Measurements from ENCODE around the gene MYO15B.

Gene MYO15B

DNA sequence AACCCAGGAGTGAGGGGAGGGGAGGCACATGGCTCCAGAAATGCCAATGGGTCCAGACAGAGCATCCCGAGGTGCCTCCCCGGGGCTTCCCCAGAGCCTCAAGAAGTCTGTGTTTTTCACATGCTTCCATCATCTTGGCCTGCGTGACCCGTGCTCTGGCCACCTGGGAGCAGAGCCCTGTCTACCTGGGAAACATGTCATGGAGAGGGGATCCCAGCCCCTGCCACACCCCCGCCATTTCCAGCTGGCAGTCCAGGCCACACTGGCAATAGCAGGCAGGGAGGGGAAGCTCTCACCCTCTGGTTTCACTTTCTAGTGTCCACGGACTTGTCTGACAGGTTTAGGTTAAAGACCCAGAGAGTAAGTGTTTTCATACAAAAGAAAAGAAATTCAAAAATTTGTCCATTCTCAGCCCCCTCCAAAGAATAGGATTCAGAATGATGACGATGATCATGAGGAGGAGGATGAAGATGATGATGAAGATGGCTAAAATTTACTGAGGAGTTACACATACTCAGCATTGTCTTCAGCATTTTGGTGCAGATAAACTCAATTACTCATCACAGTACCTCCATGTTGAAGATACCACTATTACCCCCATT lies 54.7 kb downstream of the MYO15B start:
- TF ChIP-seq, protein P1, sequence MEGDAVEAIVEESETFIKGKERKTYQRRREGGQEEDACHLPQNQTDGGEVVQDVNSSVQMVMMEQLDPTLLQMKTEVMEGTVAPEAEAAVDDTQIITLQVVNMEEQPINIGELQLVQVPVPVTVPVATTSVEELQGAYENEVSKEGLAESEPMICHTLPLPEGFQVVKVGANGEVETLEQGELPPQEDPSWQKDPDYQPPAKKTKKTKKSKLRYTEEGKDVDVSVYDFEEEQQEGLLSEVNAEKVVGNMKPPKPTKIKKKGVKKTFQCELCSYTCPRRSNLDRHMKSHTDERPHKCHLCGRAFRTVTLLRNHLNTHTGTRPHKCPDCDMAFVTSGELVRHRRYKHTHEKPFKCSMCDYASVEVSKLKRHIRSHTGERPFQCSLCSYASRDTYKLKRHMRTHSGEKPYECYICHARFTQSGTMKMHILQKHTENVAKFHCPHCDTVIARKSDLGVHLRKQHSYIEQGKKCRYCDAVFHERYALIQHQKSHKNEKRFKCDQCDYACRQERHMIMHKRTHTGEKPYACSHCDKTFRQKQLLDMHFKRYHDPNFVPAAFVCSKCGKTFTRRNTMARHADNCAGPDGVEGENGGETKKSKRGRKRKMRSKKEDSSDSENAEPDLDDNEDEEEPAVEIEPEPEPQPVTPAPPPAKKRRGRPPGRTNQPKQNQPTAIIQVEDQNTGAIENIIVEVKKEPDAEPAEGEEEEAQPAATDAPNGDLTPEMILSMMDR (IDR thresholded peaks at IDR 0.05; ENCODE audit: control insufficient read depth, insufficient read depth, low read depth, low read length, missing control alignments) = no peak
- no peak overlapping the region for H3K4me3 ChIP-seq (ENCODE audit: control insufficient read depth, low read depth, low read length)
- no peak for DNase-seq (ENCODE audit: low read depth)

DNA sequence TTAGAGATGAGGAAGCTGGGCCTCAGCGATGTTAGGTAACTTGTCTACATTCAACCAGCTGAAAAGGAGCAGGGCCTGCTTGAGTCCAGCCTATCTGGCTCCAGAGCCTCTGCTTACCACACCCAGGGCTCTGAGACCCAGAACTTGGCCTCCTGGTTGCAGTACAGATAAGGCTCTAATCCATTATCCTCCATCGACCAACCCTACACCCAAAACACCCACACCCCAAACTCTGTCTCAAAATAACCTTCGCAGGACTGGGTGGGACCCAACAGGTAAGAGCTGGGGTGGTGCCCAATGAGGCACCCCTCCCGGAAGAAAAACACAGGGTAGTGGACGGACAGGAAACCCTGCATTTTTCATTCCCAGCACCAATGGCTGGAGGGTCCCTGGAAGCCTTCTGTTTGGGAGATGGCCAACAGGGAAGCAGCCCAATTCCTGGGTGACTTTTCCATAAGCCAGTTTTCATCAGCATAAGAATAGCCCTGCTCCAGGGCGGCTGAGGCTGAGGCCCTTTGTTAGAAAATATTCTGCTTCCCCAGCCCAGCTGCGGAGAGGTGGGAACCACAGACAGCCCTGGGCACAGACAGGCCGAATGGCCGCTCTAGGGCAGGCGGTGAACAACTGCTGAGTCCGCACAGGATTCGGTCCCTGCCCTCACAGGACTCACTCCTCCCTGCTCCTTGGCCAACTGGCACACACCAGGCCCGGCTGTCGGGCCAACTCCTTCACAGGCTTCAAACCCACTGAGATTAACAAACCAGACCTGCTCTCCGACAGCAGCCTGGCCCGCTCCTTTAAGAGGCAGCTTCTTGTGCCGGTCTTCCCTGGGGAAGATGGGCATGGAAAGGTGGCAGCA lies 55.4 kb downstream of the MYO15B start:
- TF ChIP-seq, protein P1 (IDR thresholded peaks at IDR 0.05; ENCODE audit: control insufficient read depth, insufficient read depth, low read depth, low read length, missing control alignments) = no peak
- H3K4me3 ChIP-seq (ENCODE audit: control insufficient read depth, low read depth, low read length) = no peak overlapping the region
- no peak for DNase-seq (ENCODE audit: low read depth)

DNA sequence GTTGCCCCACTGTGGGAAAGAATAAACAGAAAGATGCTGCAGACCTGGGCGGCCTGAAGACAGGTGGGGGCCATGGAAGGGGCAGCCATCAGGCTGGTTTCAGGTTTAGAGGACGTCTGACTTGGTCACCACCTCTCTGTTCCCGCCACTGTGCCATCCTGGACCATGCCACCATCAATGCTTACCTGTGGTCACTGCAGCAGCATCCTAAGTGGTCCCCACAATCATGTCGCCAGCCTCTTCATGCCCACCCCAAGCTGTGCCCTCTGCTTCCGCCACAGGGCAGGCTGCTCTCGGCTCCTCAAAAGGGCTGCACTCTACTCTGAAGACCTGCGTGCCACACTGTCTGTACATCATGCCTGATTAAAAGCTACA lies 56.0 kb downstream of the MYO15B start:
- no peak for DNase-seq (ENCODE audit: low read depth)
- H3K4me3 ChIP-seq (ENCODE audit: control insufficient read depth, low read depth, low read length) = no peak overlapping the region
- TF ChIP-seq, protein P1 (IDR thresholded peaks at IDR 0.05; ENCODE audit: control insufficient read depth, insufficient read depth, low read depth, low read length, missing control alignments) = no peak

DNA sequence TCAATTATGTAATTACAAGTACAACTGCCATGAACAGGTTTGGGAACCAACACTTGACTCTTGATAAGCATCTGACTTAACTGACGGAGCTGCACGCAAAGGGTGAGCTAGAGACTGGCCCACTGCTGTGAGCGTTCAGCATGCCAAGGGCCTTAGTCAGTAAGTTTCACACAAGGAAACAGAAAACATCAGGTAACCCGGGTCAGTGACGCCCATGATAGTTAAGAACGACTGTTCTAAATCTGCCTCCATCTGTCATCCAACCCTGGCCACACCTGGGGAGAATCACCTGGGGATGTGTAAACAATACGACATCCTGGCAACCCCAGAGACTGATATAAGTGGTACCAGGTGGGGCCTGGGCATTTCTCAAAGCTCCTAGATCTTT lies 57.9 kb downstream of the MYO15B start:
- H3K4me3 ChIP-seq (ENCODE audit: control insufficient read depth, low read depth, low read length) = no peak overlapping the region
- DNase-seq (ENCODE audit: low read depth) = no peak
- TF ChIP-seq, protein P1 (IDR thresholded peaks at IDR 0.05; ENCODE audit: control insufficient read depth, insufficient read depth, low read depth, low read length, missing control alignments) = no peak

DNA sequence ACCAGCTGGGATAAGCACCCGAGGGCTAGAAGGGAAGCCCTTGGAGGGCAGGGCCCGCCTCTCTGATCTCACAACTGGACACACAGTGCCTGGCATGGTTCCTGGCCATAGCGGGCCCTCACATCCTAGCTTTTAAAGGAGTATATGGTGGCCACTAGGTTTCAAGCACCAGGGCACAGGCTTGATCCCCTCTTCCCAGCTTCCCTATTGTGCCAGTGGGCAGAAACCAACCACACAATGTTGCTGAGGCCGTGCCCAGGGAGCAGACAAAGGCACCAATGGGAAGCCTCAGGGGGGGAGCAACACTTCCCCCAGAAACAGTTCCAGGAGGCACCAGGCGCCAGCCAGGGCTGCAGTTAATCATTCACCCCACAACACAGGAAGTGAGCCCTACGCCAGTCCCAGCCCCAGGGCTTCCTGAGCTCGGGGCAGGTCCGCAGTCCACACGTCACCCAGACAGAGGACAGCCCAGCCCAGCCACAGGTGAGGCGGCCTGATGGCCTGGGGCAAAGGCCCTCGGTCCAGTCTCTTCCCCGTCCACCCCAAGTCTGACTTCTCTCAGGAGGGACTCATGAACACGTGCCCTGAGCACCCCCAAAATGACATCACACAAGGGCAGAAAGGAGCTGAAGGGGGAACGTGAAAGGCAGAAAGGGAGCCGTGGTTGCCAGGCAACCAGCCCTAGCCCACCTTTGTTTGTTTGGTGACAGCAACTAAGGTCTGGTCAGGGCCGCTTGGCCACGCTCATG lies 58.5 kb downstream of the MYO15B start:
- TF ChIP-seq, protein P1 (IDR thresholded peaks at IDR 0.05; ENCODE audit: control insufficient read depth, insufficient read depth, low read depth, low read length, missing control alignments) = no peak
- no peak overlapping the region for H3K4me3 ChIP-seq (ENCODE audit: control insufficient read depth, low read depth, low read length)
- no peak for DNase-seq (ENCODE audit: low read depth)

DNA sequence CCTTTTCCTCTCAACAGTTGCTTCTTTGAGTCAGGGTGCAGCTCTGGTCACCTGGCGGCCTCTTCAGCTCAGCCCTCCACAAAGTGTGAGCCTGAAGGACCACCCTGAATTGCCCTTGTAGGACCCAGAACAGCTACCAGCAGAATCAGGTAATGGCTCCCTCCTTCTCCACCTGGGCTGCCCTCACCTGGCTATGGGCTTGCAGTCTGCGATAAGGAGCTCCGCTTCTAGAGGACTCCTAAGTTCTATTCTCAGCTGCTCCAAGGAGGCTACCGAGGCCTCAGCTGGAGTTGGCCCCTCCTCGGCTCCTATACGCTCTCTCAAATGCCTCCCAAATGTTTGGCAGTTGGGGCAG lies 59.0 kb downstream of the MYO15B start:
- H3K4me3 ChIP-seq (ENCODE audit: control insufficient read depth, low read depth, low read length) = no peak overlapping the region

More for the DNA sequence above, 59.0 kb downstream of the MYO15B start:
- DNase-seq (ENCODE audit: low read depth) = no peak
- TF ChIP-seq, protein P1 (IDR thresholded peaks at IDR 0.05; ENCODE audit: control insufficient read depth, insufficient read depth, low read depth, low read length, missing control alignments) = no peak

Data from AG09309 (cell line).